GM19372 (cell line): Measurements from ENCODE around the gene IL17C.
A peak's percentile ranks its signal among the peaks of the same experiment; 100 is the strongest.

Experiments
- ATAC-seq: cut with Tn5 transposase; IDR thresholded peaks from one replicate; pipeline ENCODE4 v1.9.1; 2021; ENCODE audit warnings: mild to moderate bottlenecking, low read depth, moderate library complexity; ENCODE audit not compliant: unreplicated experiment

IL17C gene

GRCh38 chr16:88624977-88625576 is 13.3 kb upstream of the IL17C start:
- no peak for ATAC-seq

GRCh38 chr16:88626646-88627045 is 11.7 kb upstream of the IL17C start:
- no peak for ATAC-seq

GRCh38 chr16:88627531-88628411 is 10.6 kb upstream of the IL17C start:
- ATAC-seq = no peak

GRCh38 chr16:88628512-88628974 is 9.8 kb upstream of the IL17C start:
- ATAC-seq = no peak

GRCh38 chr16:88629835-88630234 is 8.5 kb upstream of the IL17C start:
- no peak for ATAC-seq

GRCh38 chr16:88630433-88630832 is 7.9 kb upstream of the IL17C start:
- ATAC-seq = no peak

- ATAC-seq = no peak
These were observed 7.4 kb upstream of the IL17C start for GRCh38 chr16:88630941-88631340.

- ATAC-seq = no peak
These were observed 7.0 kb upstream of the IL17C start for GRCh38 chr16:88631384-88631783.

GRCh38 chr16:88631920-88632586 is 6.3 kb upstream of the IL17C start:
- no peak for ATAC-seq

- ATAC-seq = no peak
These were observed 5.8 kb upstream of the IL17C start for GRCh38 chr16:88632587-88632930.

GRCh38 chr16:88633684-88634140 is 4.7 kb upstream of the IL17C start:
- peak; percentile 31 for ATAC-seq

- peak; percentile 56 for ATAC-seq
These were observed 4.0 kb upstream of the IL17C start for GRCh38 chr16:88634141-88634993.

- ATAC-seq = no peak
These were observed 3.2 kb upstream of the IL17C start for GRCh38 chr16:88634994-88635670.

GRCh38 chr16:88635671-88636319 is 2.6 kb upstream of the IL17C start:
- ATAC-seq = no peak

GRCh38 chr16:88636488-88637265 is 1.7 kb upstream of the IL17C start:
- no peak for ATAC-seq

- ATAC-seq = no peak
These were observed 1.1 kb downstream of the IL17C start for GRCh38 chr16:88639231-88640038.

- ATAC-seq = no peak
These were observed 1.7 kb downstream of the IL17C start for GRCh38 chr16:88640039-88640495.
